Stimulated activated CD8-positive, alpha-beta memory T cell treated with anti-CD3 and anti-CD28 coated beads, Interleukin-12 subunit alpha, Interleukin-12 subunit beta, amount 100 ng/mL, for 24 hours (primary cell): ENCODE results near the gene RECQL.
"Not testable (repeated sequence)": the region's sequence is repeated elsewhere in the genome, so short reads cannot be mapped to it uniquely, and the experiment has no call there.

Experiments used
- DNase-seq: peaks from one replicate; pipeline ENCODE4 v3.0.0-alpha.2; 2020; ENCODE audit errors: extremely low read depth

The RECQL gene

DNA sequence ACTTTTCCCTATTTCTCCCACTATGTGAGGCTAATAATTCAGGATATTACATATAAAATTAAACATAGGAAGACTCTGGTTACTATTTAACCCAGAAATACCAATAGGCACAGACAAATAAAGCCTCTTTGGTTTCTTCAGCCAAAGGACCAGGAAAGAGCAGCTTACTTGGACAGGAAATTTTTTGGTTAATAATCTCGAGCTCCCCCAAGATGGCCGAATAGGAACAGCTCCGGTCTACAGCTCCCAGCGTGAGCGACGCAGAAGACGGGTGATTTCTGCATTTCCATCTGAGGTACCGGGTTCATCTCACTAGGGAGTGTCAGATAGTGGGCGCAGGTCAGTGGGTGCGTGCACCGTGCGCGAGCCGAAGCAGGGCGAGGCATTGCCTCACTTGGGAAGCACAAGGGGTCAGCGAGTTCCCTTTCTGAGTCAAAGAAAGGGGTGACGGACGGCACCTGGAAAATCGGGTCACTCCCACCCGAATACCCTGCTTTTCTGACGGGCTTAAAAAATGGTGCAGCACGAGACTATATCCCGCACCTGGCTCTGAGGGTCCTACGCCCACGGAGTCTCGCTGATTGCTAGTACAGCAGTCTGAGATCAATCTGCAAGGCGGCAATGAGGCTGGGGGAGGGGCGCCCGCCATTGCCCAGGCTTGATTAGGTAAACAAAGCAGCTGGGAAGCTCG, 82.3 kb downstream of the RECQL start:
- not testable (repeated sequence) for DNase-seq
